AG04450 (cell line): ENCODE results near the gene HOXC12. TPM values are rescaled to one million over a fixed set of nuclear protein-coding genes. Genes with fewer than 3 reads are reported as not detected.

ENCODE experiments used
- CTCF ChIA-PET: fragments of 300-600, 350-600 bp; formaldehyde crosslinking; extraction: SDS; loops from one replicate; lab custom pipeline; 2022; ENCODE audit warnings: antibody characterized with exemption, inconsistent platforms; lab: Charles Lee
- POLR2A ChIA-PET: fragments of 350-600 bp; formaldehyde crosslinking; extraction: SDS; loops from one replicate; lab custom pipeline; 2021; ENCODE audit warnings: antibody characterized with exemption, inconsistent platforms; lab: Yijun Ruan, JAX
- DNase-seq: peaks from one replicate; pipeline ENCODE4 v3.0.0-alpha.2; 2011; ENCODE audit warnings: low read depth, low spot score
- H3K27ac ChIP-seq: one replicate; pipeline ENCODE4 v1.5.1; 2012; ENCODE audit warnings: low read depth, low read length, control low read depth
- H3K27me3 ChIP-seq: one replicate; pipeline ENCODE4 v1.6.0; 2012; ENCODE audit warnings: low read length; ENCODE audit not compliant: control insufficient read depth, insufficient read depth
- H3K4me3 ChIP-seq: 2 replicates; pipeline ENCODE4 v1.5.1; 2011; ENCODE audit warnings: mild to moderate bottlenecking, low read depth, low read length, control low read depth
- H3K9me3 ChIP-seq: 2 replicates; pipeline ENCODE4 v1.5.1; 2012; ENCODE audit warnings: low read length; ENCODE audit not compliant: control insufficient read depth, insufficient read depth
- polyA plus RNA-seq: library from polyadenylated mRNA; depleted of rRNA; stranded (reverse); fragments of >200 nt; gene quantifications from 2 replicates; pipeline ENCODE4 v1.2.3, GENCODE V29; 2011
- TF ChIP-seq, protein P1 (sequence below): IDR thresholded peaks from 2 replicates; pipeline ENCODE4 v1.5.1; 2011; ENCODE audit warnings: low read depth, low read length, control low read depth, inconsistent platforms

The HOXC12 gene
- polyA plus RNA-seq, 1 experiment = not detected

DNA sequence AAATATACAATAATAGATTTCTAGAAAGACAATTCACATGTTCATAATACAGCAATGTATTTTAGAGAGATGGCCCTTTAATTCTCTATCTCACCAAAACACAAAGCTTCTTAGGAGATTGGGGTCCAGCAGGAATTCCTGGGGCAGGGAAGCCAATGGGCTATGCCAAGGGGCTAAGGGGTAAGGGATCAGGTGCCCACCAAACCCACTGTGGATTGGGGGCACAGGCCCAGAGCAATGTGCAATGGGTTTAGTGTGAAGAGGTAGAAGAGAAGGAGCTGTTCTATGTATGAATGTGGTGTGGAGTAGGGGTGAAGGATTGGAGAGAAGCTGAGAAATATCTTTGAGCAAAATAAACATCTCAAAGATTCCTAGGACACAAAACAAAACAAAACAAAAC, 13.5 kb upstream of the HOXC12 start:
- CTCF ChIA-PET = no interaction called here
- H3K9me3 ChIP-seq = peaks cover 15% of the 10 kb centered on the region; the same call in 1 of the 2 replicates
- POLR2A ChIA-PET = no interaction called here
- TF ChIP-seq, protein P1, sequence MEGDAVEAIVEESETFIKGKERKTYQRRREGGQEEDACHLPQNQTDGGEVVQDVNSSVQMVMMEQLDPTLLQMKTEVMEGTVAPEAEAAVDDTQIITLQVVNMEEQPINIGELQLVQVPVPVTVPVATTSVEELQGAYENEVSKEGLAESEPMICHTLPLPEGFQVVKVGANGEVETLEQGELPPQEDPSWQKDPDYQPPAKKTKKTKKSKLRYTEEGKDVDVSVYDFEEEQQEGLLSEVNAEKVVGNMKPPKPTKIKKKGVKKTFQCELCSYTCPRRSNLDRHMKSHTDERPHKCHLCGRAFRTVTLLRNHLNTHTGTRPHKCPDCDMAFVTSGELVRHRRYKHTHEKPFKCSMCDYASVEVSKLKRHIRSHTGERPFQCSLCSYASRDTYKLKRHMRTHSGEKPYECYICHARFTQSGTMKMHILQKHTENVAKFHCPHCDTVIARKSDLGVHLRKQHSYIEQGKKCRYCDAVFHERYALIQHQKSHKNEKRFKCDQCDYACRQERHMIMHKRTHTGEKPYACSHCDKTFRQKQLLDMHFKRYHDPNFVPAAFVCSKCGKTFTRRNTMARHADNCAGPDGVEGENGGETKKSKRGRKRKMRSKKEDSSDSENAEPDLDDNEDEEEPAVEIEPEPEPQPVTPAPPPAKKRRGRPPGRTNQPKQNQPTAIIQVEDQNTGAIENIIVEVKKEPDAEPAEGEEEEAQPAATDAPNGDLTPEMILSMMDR = no peak
- H3K27ac ChIP-seq = no peak overlapping the region
- no peak overlapping the region for H3K4me3 ChIP-seq
- no peak for DNase-seq
- peaks cover 92% of the 10 kb centered on the region for H3K27me3 ChIP-seq

DNA sequence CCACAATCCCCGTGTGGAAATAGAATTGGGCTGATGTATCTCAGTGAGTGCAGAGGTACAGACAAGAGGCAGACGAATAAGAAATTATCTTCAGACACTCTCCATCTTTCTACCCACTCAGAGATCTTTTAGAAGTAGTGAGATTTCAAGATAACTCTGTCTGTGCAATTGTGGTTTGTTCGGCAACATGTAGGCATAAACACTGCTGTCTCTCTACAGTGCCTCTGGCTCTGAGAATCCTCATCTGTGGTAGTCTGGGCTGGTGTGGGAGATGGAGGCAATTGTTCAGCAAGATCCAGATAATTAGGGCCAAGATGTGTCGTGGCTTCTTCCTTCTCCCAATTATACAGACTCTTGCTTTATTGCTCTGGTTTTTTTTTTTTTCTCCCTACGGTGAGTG, 13.0 kb upstream of the HOXC12 start:
- Histone ChIP-seq H3K27ac (no peak overlapping the region), H3K27me3 (peaks cover 90% of the 10 kb centered on the region), H3K4me3 (no peak overlapping the region), H3K9me3 (peaks cover 15% of the 10 kb centered on the region; the same call in 1 of the 2 replicates)
- TF ChIP-seq, protein P1 = no peak
- no peak for DNase-seq
- CTCF ChIA-PET = no interaction called here
- POLR2A ChIA-PET = no interaction called here

DNA sequence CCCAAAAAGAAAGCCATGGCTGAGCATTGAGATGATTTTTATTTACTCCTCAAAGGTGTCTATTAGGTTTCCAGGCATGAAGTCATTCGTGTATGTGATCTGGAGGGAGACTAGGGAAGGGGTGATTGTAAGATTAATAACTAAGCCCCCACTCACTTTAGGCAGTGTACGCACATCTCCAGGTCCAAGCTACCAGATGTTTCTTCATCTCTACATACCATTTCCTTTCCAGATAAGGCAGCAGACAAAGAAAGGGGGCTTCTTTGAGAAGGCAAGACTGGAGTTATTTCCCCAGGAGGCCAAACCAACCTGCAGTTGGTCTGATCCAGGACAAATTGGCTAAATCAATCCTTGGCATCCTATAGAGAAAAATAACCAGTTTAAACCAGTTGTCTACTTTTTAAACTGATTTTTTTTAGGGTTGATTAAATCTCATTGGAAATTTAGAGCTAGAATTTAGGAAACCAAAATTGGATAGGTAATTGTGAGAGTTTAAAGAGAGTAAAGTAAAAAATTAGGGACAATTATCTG, 12.2 kb upstream of the HOXC12 start:
- Histone ChIP-seq H3K27ac (no peak overlapping the region), H3K4me3 (no peak overlapping the region), H3K9me3 (peaks cover 15% of the 10 kb centered on the region; the same call in 1 of the 2 replicates), H3K27me3 (peaks cover 87% of the 10 kb centered on the region)
- TF ChIP-seq, protein P1 = no peak
- POLR2A ChIA-PET = no interaction called here
- CTCF ChIA-PET = interaction anchor here (1.1 kb wide), 1 partner anchor 259 kb away, joined by 3 read pairs; no protein-coding TSS in a partner anchor
- no peak for DNase-seq

DNA sequence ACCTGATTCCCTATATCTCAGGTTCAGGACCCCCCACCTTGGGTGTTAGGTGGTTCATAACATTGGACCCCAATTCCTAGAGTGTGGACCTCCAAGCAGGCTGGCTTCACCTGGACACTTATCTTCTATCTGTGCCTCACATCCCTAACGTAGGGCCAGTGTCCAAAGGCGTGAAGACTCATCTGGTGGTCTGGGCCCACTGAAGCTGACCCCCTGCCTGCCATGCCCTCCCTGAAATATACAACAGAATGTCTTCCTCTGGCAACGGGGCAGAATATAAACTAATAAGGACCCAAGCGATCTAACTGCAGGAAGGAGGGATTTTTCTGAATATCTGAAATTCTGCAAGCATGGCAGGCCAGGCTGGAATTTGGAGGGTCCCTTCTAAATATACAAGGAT, 10.5 kb upstream of the HOXC12 start:
- CTCF ChIA-PET = no interaction called here
- Histone ChIP-seq H3K4me3 (no peak overlapping the region), H3K9me3 (peaks cover 5% of the 10 kb centered on the region; the same call in 1 of the 2 replicates), H3K27ac (no peak overlapping the region), H3K27me3 (peaks cover 89% of the 10 kb centered on the region)
- POLR2A ChIA-PET = no interaction called here
- TF ChIP-seq, protein P1 = no peak
- DNase-seq = no peak

DNA sequence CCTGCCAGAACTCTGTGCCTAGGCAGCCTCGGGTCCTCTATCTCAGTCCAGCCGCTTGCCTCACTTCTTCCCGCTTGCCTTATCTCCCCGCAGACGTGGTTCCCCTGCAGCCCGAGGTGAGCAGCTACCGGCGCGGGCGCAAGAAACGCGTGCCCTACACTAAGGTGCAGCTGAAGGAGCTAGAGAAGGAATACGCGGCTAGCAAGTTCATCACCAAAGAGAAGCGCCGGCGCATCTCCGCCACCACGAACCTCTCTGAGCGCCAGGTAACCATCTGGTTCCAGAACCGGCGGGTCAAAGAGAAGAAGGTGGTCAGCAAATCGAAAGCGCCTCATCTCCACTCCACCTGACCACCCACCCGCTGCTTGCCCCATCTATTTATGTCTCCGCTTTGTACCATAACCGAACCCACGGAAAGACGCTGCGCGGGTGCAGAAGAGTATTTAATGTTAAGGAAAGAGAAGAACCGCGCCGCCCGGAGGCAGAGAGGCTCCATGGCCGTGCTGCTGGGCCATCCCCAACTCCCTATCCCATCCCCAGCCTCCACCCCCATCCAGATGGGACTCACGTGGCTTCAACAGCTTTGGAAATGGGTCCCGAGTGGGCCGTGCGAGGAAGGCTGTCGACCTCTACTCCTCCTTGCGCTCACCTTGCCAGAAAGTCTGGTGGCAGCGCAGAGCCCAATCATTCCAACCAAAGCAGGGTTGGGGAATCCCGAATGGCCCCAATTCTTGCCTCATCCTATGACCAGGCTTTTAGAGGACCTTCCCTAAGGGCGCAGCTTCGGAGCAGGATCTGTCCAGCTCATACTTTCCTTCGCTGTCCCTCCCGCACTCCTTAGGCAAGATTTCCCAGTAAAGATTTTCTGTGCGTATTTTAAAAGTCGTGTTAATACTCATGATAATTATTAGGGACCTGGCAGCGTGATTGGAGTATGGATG, 9.5 kb upstream of the HOXC12 start:
- TF ChIP-seq, protein P1 = no peak
- H3K4me3 ChIP-seq = no peak overlapping the region
- no peak overlapping the region for H3K27ac ChIP-seq
- no peak for DNase-seq
- ChIA-PET CTCF (no interaction called here), POLR2A (no interaction called here)
- H3K9me3 ChIP-seq = peaks cover 5% of the 10 kb centered on the region; the same call in 1 of the 2 replicates
- peaks cover 90% of the 10 kb centered on the region for H3K27me3 ChIP-seq
